ENCODE results near the gene HRCT1. TPM values are rescaled to one million over a fixed set of nuclear protein-coding genes. Genes with fewer than 3 reads are reported as not detected.
"Not testable (repeated sequence)": the region's sequence is repeated elsewhere in the genome, so short reads cannot be mapped to it uniquely, and the experiment has no call there.

Gene HRCT1
- total and polyA plus RNA-seq, 2 experiments from 2014 or later, result not detected

- TF ChIP-seq ZNF462 (CRISPR knock-in tag; IDR thresholded peaks at IDR 0.05) (no peak), JUNB (IDR thresholded peaks at IDR 0.05; ENCODE audit: unreplicated experiment) (no peak), NANOG (IDR thresholded peaks at IDR 0.05; ENCODE audit: borderline replicate concordance) (no peak), EZH2 (IDR thresholded peaks at IDR 0.05; ENCODE audit: low read depth, unreplicated experiment) (no peak), CTCF (conservative IDR thresholded peaks at IDR 0.05; ENCODE audit: low read depth in 2 of 2) (no peak)
Measured at GRCh38 chr9:35882996-35883395, 23.0 kb upstream of the HRCT1 start (continued).

GRCh38 chr9:35884908-35885307 lies 21.1 kb upstream of the HRCT1 start:
- H3K27me3 ChIP-seq (ENCODE audit: insufficient read depth); H3K79me2 ChIP-seq (replicated peaks; ENCODE audit: insufficient read depth); H3K36me3 Mint-ChIP-seq (ENCODE audit: low read depth); H3K36me3 ChIP-seq (ENCODE audit: insufficient read depth); H4K20me1 ChIP-seq (replicated peaks; ENCODE audit: insufficient read depth); H3K27me3 Mint-ChIP-seq (ENCODE audit: insufficient read depth, low read depth, poor library complexity); H3K4me1 Mint-ChIP-seq; H3K4me2 ChIP-seq; ATAC-seq; H3K9me2 ChIP-seq (ENCODE audit: insufficient read depth); H3K4me3 Mint-ChIP-seq; H3K4me1 ChIP-seq (ENCODE audit: insufficient read depth); DNase-seq (ENCODE audit: low spot score); H3F3A ChIP-seq (replicated peaks; ENCODE audit: low read depth); H2AFZ ChIP-seq; H3K9me3 Mint-ChIP-seq; H3K27ac Mint-ChIP-seq; H3K27ac ChIP-seq (ENCODE audit: low read depth); H3K4me3 ChIP-seq: not testable (repeated sequence)
